ENCODE data around the gene RCN2.

The RCN2 gene

DNA sequence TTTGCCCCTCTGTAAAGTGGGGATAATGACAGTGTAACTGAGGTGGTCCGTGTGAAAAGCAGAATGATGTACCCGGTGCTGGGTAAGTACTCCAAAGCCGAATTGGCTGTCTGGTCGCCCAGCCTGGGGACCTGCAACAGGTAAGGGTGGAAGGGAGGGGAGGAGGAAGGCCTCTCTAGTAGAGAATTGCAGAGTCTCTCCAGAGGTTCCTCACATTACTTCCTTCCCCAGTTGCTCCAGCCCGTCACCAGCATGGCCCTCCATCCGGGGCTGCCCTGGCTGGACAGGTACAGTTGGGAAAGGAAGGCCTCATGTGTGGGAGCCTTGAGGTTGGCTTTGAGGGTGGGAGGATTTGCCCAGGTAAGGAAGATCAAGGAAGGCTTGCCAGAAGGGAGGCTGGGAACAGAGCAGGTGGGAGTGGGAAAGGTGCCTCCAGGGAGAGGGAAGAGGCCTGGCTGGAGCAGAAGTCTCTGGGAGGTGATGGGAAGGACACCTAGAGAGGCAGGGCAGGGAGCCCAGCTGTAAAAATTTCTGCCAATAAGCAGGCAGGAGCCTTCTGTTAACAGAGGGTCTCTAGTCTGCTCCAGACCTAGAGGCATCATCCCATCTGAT is 61.7 kb downstream of the RCN2 start:
- no peak overlapping the region for H3K4me3 ChIP-seq (ENCODE audit: control insufficient read depth, low read depth, low read length)
- TF ChIP-seq, protein P1, sequence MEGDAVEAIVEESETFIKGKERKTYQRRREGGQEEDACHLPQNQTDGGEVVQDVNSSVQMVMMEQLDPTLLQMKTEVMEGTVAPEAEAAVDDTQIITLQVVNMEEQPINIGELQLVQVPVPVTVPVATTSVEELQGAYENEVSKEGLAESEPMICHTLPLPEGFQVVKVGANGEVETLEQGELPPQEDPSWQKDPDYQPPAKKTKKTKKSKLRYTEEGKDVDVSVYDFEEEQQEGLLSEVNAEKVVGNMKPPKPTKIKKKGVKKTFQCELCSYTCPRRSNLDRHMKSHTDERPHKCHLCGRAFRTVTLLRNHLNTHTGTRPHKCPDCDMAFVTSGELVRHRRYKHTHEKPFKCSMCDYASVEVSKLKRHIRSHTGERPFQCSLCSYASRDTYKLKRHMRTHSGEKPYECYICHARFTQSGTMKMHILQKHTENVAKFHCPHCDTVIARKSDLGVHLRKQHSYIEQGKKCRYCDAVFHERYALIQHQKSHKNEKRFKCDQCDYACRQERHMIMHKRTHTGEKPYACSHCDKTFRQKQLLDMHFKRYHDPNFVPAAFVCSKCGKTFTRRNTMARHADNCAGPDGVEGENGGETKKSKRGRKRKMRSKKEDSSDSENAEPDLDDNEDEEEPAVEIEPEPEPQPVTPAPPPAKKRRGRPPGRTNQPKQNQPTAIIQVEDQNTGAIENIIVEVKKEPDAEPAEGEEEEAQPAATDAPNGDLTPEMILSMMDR (IDR thresholded peaks at IDR 0.05; ENCODE audit: control insufficient read depth, insufficient read depth, low read depth, low read length, missing control alignments) = no peak
- DNase-seq (ENCODE audit: low read depth) = no peak

DNA sequence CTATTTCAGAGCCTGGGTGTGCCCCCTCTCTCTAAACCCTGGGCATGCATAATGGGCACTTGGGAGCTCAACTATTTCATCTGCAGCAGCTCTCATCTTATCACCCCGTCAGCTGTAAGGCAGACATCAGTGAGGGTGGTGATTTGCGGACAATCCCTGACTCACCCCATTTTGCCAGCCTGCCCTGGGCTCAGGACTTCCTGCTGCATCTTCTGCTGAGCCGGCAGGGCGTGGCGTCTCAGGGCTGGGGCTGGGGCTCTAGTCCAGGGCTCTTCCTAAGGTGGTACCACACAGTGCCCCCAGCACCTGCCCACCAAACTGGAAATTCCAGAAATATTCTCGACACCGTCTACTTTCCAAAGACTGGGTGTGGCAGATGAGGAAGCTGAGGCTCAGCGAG is 62.5 kb downstream of the RCN2 start:
- TF ChIP-seq, protein P1 (IDR thresholded peaks at IDR 0.05; ENCODE audit: control insufficient read depth, insufficient read depth, low read depth, low read length, missing control alignments) = no peak
- DNase-seq (ENCODE audit: low read depth) = no peak
- H3K4me3 ChIP-seq (ENCODE audit: control insufficient read depth, low read depth, low read length) = no peak overlapping the region

DNA sequence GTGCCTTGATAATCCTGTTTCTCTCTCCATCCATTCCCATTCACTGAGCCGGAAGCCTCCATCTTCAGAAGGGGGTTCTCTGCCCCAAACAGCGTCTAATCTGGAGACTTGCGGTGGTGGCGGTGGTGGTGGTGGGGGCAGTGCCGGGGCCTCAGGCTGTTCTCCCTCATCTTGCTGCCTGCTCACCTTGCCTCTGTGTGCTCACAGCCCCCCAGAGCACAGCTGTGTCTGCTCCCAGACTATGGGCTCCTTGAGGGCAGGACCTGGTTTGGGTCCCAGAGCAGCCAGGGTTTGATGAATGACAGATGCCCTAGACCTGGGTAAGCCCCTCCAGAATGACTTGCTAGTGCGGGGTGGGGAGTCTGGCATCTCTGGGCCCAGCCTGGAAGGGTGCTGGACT is 62.9 kb downstream of the RCN2 start:
- no peak overlapping the region for H3K4me3 ChIP-seq (ENCODE audit: control insufficient read depth, low read depth, low read length)
- TF ChIP-seq, protein P1 (IDR thresholded peaks at IDR 0.05; ENCODE audit: control insufficient read depth, insufficient read depth, low read depth, low read length, missing control alignments) = no peak
- DNase-seq (ENCODE audit: low read depth) = no peak

DNA sequence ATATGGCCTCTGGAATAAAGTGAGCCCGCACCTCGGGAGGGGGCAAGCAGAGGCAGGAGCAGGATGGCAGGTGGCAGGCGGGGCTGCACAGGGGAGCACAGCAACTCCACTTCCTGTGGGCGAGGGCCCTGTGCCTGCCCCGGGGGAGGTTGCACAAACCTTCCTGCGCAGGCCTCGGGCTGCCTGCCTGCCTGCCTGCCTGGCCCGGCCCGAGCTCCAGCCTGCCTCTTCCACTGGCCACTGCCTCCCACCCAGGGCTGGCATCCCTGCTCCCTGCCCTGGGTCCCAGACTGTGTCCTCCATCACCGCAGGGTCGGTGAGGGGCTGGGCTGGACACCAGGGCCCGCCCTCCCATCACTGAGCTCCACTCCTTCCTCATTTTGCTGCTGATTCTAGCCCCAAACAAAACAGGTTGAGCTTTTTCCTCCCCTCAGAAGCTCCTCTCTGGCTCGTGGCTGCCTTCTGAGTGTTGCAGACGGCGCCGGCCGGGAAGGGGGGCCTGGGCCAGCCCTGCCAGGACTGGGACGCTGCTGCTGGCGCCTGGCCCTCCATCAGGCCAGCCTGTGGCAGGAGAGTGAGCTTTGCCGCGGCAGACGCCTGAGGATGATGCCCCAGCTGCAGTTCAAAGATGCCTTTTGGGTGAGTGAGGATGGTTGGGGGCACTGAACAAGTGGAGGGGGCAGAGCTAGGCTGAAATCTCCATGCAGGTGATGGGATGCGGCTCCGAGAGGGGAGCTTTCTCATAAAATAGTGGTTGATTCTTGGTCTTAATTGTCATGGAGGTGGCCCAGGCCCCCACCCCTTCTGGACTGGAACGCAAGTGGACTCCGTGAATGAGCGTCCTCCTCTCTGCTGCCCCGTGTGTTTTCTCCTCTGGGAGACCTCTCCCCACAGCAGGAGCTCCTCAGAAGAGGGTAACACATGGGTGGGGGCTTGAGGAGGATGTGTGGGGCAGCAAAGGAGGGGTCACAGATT is 63.7 kb downstream of the RCN2 start, which contains the start of gene PSTPIP1:
PSTPIP1 (plus strand) TSS at position 156 of the 975 bp plus-strand sequence; CDS start at position 604, 448 bp downstream.
- H3K4me3 ChIP-seq (ENCODE audit: control insufficient read depth, low read depth, low read length) = no peak within 1 kb of the TSS
- TF ChIP-seq, protein P1 (IDR thresholded peaks at IDR 0.05; ENCODE audit: control insufficient read depth, insufficient read depth, low read depth, low read length, missing control alignments) = no peak
- no peak for DNase-seq (ENCODE audit: low read depth)

DNA sequence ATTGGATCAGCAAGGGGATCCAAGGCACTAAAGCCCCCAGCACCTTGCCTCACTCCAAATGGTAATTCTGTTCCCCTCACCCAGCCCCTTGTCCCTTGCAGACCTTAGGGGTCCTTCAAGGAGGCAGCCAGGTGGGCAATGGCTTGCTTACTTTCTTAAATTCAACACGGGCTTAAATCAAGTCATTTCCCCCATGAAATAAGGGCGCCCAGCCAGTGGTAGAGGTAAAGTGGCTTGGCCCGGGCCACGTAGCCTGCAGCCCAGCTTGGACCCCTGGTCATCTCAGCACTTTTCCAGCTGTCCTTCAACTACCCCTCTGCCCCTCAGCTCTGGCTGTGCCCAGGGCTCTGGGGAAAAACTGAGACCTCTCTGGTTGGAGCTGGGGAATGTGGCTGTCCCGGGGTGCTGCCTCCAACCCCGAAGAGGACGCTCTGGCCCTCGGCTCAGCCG is 64.6 kb downstream of the RCN2 start:
- DNase-seq (ENCODE audit: low read depth) = no peak
- TF ChIP-seq, protein P1 (IDR thresholded peaks at IDR 0.05; ENCODE audit: control insufficient read depth, insufficient read depth, low read depth, low read length, missing control alignments) = no peak
- no peak overlapping the region for H3K4me3 ChIP-seq (ENCODE audit: control insufficient read depth, low read depth, low read length)

DNA sequence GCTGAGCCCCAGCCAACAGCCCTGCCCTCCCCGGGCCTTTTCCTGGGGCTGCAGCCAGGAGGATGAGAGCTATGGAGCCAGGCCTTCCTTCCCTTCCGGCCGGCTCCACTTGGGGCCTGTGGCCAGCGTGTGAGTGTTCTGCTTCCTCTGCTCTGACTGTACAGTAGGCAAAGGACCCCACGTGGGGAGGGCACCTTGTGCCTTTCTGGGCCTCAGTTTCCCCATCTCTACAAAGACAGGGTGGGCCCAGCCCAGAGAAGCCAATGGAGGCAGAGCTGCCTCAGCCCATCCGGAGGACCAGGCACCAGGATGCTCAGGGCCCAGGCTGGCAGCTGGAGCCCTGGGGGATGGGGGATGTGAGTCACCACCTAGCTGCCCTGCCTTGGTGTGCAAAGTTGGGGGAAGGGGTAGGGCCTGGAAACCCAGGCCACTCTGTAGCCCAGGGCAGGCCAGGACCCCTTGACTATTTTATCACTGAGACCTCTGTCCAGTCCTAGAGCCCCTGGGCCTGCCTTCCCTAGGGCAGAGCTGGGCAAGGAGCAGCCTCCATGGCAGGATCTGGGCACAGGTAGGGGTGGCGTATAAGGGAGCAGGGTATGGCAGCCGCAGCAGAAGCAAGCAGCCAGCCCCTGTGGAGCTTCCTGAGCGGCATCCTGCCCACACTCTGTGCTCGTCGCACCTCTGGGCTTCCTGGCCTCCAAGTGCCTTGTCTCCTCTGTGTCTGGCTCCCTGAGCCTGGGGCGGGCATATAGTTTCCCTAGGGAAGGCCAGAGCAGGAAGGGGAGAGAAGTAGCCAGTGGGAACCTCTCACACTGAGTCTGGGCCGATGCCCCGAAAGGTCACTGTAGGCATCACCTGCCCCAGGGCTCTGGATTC is 65.2 kb downstream of the RCN2 start:
- TF ChIP-seq, protein P1 (IDR thresholded peaks at IDR 0.05; ENCODE audit: control insufficient read depth, insufficient read depth, low read depth, low read length, missing control alignments) = no peak
- no peak overlapping the region for H3K4me3 ChIP-seq (ENCODE audit: control insufficient read depth, low read depth, low read length)
- DNase-seq (ENCODE audit: low read depth) = no peak
